SK-N-SH (cell line): Measurements from ENCODE around the gene MAMLD1.

Experiments
- CHD2 ChIP-seq: fragments of 150-350 bp; IDR thresholded peaks from 2 replicates; pipeline ENCODE4 v1.6.1; 2018; ENCODE audit warnings: low read length; ENCODE audit not compliant: partially characterized antibody
- CTCF ChIP-seq: fragments of 200-600 bp; sonication (generic); IDR thresholded peaks from 2 replicates; pipeline ENCODE4 v1.6.1; 2017; ENCODE audit warnings: antibody characterized with exemption, mild to moderate bottlenecking, moderate library complexity
- FOXM1 ChIP-seq: IDR thresholded peaks from 2 replicates; pipeline ENCODE4 v1.4.0; 2012; ENCODE audit warnings: low read depth, mild to moderate bottlenecking
- MAX ChIP-seq: IDR thresholded peaks from 2 replicates; pipeline ENCODE4 v1.4.0; 2012; ENCODE audit warnings: low read depth
- MXI1 ChIP-seq: IDR thresholded peaks from 2 replicates; pipeline ENCODE4 v1.6.1; 2012; ENCODE audit warnings: mild to moderate bottlenecking, low read depth, low read length, improper control_type of control experiment
- NFIC ChIP-seq: IDR thresholded peaks from 2 replicates; pipeline ENCODE4 v1.4.0; 2012; ENCODE audit warnings: borderline replicate concordance
- PBX3 ChIP-seq: IDR thresholded peaks from 2 replicates; pipeline ENCODE4; 2012
- POLR2AphosphoS5 ChIP-seq: IDR thresholded peaks from 2 replicates; pipeline ENCODE4 v1.6.1; 2012; ENCODE audit warnings: low read depth, low read length
- RAD21 ChIP-seq: IDR thresholded peaks from 2 replicates; pipeline ENCODE4 v1.6.1; 2012; ENCODE audit warnings: mild to moderate bottlenecking, low read length
- RFX5 ChIP-seq: IDR thresholded peaks from 2 replicates; pipeline ENCODE4 v1.6.1; 2012; ENCODE audit warnings: mild to moderate bottlenecking, improper control_type of control experiment, low read length
- SIN3A ChIP-seq: IDR thresholded peaks from 2 replicates; pipeline ENCODE4 v1.6.1; 2012; ENCODE audit warnings: low read depth, mild to moderate bottlenecking, low read length, moderate library complexity, borderline replicate concordance
- TAF1 ChIP-seq: IDR thresholded peaks from 2 replicates; pipeline ENCODE4 v1.6.1; 2012; ENCODE audit warnings: low read depth, mild to moderate bottlenecking, low read length, moderate library complexity, borderline replicate concordance
- TCF12 ChIP-seq: IDR thresholded peaks from 2 replicates; pipeline ENCODE4 v1.4.0; 2012
- TF ChIP-seq, protein P1 (sequence below): IDR thresholded peaks from 2 replicates; pipeline ENCODE4 v1.6.1; 2012; ENCODE audit warnings: mild to moderate bottlenecking, low read depth, low read length, moderate library complexity

GRCh38 chrX:150460781-150461180 lies 97.7 kb downstream of the MAMLD1 start:
- TF ChIP-seq POLR2AphosphoS5 (no peak), SIN3A (no peak), CTCF (no peak), FOXM1 (no peak), NFIC (no peak), TCF12 (no peak), CHD2 (no peak), PBX3 (no peak), MAX (no peak), RAD21 (no peak), TAF1 (no peak), MXI1 (no peak), RFX5 (no peak)
- TF ChIP-seq, protein P1, sequence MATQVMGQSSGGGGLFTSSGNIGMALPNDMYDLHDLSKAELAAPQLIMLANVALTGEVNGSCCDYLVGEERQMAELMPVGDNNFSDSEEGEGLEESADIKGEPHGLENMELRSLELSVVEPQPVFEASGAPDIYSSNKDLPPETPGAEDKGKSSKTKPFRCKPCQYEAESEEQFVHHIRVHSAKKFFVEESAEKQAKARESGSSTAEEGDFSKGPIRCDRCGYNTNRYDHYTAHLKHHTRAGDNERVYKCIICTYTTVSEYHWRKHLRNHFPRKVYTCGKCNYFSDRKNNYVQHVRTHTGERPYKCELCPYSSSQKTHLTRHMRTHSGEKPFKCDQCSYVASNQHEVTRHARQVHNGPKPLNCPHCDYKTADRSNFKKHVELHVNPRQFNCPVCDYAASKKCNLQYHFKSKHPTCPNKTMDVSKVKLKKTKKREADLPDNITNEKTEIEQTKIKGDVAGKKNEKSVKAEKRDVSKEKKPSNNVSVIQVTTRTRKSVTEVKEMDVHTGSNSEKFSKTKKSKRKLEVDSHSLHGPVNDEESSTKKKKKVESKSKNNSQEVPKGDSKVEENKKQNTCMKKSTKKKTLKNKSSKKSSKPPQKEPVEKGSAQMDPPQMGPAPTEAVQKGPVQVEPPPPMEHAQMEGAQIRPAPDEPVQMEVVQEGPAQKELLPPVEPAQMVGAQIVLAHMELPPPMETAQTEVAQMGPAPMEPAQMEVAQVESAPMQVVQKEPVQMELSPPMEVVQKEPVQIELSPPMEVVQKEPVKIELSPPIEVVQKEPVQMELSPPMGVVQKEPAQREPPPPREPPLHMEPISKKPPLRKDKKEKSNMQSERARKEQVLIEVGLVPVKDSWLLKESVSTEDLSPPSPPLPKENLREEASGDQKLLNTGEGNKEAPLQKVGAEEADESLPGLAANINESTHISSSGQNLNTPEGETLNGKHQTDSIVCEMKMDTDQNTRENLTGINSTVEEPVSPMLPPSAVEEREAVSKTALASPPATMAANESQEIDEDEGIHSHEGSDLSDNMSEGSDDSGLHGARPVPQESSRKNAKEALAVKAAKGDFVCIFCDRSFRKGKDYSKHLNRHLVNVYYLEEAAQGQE: no peak
